ENCODE data around the gene FNDC8.
"Not testable (repeated sequence)": the region's sequence is repeated elsewhere in the genome, so short reads cannot be mapped to it uniquely, and the experiment has no call there.

Gene FNDC8

DNA sequence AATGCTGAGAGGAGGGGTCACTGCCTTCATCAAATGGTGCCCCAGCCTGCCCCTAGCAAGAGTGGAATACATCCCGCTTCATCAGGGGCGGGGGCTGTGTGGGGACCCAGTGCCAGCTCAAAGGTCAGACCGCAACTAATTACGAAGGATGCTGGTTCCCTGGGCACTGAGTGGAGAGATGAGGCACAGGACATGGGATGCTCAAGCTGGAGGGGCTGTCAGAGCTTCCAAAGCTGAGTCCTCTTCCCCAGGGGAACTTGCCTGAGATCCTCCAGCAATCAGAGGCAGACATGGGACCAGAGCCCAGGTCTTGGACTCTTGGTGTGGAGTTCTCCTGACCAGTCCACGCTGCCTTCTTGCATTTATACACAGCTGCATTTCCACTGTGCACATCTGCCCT, 45.1 kb downstream of the FNDC8 start:
- Histone ChIP-seq H3K4me3 (ENCODE audit: low read depth, low read length) (no peak overlapping the region), H3K9ac (ENCODE audit: low read depth, low read length) (no peak overlapping the region), H3K4me1 (ENCODE audit: control insufficient read depth, insufficient read depth, low read length) (no peaks in the 10 kb centered on the region), H3K9me3 (ENCODE audit: control insufficient read depth, insufficient read depth, low read length) (no peaks in the 10 kb centered on the region), H3K36me3 (ENCODE audit: control insufficient read depth, insufficient read depth, low read length) (peaks cover 3% of the 10 kb centered on the region), H3K27me3 (ENCODE audit: control insufficient read depth, insufficient read depth, low read length) (no peaks in the 10 kb centered on the region)

DNA sequence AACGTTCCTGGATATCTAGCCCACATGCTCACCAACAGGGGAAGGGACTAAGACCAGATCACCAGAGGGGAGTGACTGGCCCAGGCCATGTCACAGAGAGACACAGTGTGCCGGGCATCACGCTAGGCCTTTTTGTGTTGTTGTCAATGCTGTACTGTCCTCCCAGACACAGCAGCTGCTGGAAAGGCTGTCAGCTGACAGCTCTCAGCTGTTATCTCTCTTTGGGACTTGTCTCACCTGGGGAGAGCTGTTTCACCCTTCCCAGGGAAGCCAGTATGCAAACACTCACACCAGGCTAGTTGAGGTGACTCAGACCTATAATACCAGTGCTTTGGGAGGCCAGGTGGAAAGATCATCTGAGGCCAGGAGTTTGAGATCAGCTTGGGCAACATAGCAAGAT, 45.6 kb downstream of the FNDC8 start:
- peaks cover 3% of the 10 kb centered on the region for H3K36me3 ChIP-seq (ENCODE audit: control insufficient read depth, insufficient read depth, low read length)
- no peak overlapping the region for H3K9ac ChIP-seq (ENCODE audit: low read depth, low read length)
- no peaks in the 10 kb centered on the region for H3K4me1 ChIP-seq (ENCODE audit: control insufficient read depth, insufficient read depth, low read length)
- H3K27me3 ChIP-seq (ENCODE audit: control insufficient read depth, insufficient read depth, low read length), result no peaks in the 10 kb centered on the region
- no peaks in the 10 kb centered on the region for H3K9me3 ChIP-seq (ENCODE audit: control insufficient read depth, insufficient read depth, low read length)
- H3K4me3 ChIP-seq (ENCODE audit: low read depth, low read length), result no peak overlapping the region

DNA sequence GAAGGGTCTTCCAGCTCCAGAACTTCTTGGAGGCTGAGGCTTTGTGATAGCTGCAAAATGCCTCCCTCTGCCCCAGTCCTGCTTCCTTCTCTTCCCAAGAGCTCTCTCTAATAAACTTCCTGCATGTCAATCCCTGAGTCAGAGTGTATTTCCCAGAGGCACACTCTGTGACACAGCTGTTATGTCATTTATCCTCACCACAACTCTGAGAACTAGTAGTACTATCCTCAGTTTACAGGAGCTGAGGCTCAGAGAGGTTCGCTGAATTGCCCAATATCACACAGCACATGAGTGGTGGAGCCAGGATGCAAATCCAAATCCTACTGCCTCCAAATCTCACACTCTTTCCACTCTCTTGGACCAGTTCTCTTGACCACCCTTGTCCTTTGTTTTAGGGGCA, 46.3 kb downstream of the FNDC8 start:
- peaks cover 3% of the 10 kb centered on the region for H3K36me3 ChIP-seq (ENCODE audit: control insufficient read depth, insufficient read depth, low read length)
- H3K4me3 ChIP-seq (ENCODE audit: low read depth, low read length), result no peak overlapping the region
- no peaks in the 10 kb centered on the region for H3K27me3 ChIP-seq (ENCODE audit: control insufficient read depth, insufficient read depth, low read length)
- H3K9me3 ChIP-seq (ENCODE audit: control insufficient read depth, insufficient read depth, low read length), result no peaks in the 10 kb centered on the region
- H3K4me1 ChIP-seq (ENCODE audit: control insufficient read depth, insufficient read depth, low read length), result no peaks in the 10 kb centered on the region
- H3K9ac ChIP-seq (ENCODE audit: low read depth, low read length), result no peak overlapping the region

DNA sequence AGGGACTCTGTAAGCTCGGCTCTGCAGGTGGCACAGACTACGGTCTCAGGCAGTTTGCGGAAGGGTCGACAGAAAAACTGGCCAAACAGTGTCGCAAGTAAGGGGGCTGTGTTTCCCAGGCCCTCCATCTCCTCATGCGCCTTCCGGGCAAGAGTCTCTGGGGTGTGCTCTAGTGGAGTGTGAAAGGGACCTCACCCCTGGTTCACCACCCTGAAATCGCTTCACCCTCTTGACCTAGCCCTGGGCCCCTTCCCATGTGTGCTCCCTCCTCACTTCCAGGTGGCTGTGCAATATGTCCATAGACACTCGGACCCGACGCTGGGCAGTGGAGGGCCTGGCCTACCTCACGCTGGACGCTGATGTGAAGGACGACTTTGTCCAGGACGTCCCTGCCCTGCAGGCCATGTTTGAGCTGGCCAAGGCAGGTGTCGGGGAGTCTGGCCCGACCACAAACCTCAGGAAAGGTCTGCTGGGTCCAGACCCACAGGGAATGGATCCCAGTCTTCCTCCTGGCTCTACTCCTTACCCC, 48.5 kb downstream of the FNDC8 start:
- H3K4me1 ChIP-seq (ENCODE audit: control insufficient read depth, insufficient read depth, low read length), result no peaks in the 10 kb centered on the region
- no peak overlapping the region for H3K9ac ChIP-seq (ENCODE audit: low read depth, low read length)
- no peaks in the 10 kb centered on the region for H3K36me3 ChIP-seq (ENCODE audit: control insufficient read depth, insufficient read depth, low read length)
- H3K27me3 ChIP-seq (ENCODE audit: control insufficient read depth, insufficient read depth, low read length), result no peaks in the 10 kb centered on the region
- H3K4me3 ChIP-seq (ENCODE audit: low read depth, low read length), result no peak overlapping the region
- H3K9me3 ChIP-seq (ENCODE audit: control insufficient read depth, insufficient read depth, low read length), result no peaks in the 10 kb centered on the region

DNA sequence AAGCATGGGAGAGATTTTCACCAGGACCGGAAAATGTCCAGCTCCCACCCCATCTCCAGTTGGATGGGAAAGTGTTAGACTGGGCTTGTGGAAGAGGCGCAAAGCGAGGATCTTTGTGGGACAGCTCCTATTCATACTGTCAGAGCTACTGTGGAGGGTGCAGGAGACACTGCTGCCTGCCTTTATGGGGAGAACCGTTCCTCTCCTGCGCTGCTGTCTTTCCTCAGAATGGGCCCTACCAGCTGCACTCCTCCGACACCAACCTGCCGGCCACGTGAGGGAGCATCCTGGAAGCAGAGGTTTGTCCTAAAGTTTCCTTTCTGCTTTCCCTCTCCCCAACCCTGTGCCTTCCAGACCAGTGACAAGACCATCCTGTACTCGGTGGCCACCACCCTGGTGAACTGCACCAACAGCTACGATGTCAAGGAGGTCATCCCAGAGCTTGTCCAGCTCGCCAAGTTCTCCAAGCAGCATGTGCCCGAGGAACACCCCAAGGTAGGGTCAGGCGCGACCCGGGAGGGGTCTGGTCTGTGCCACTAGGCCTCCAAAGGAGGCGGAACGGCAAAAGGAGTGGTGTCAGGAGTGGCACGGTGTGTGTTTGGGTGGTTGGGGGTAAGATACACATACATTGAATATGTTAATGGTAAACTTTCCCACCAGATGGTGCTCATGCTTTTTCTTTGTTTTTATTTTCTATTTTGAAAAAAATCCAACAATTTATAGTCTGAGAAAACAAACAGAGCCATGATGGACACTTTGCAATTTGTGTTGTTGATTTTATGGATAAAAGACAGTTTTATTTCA, 49.8 kb downstream of the FNDC8 start:
- Histone ChIP-seq H3K4me1 (ENCODE audit: control insufficient read depth, insufficient read depth, low read length) (no peaks in the 10 kb centered on the region), H3K9ac (ENCODE audit: low read depth, low read length) (no peak overlapping the region), H3K27me3 (ENCODE audit: control insufficient read depth, insufficient read depth, low read length) (no peaks in the 10 kb centered on the region), H3K36me3 (ENCODE audit: control insufficient read depth, insufficient read depth, low read length) (no peaks in the 10 kb centered on the region), H3K9me3 (ENCODE audit: control insufficient read depth, insufficient read depth, low read length) (no peaks in the 10 kb centered on the region), H3K4me3 (ENCODE audit: low read depth, low read length) (no peak overlapping the region)

DNA sequence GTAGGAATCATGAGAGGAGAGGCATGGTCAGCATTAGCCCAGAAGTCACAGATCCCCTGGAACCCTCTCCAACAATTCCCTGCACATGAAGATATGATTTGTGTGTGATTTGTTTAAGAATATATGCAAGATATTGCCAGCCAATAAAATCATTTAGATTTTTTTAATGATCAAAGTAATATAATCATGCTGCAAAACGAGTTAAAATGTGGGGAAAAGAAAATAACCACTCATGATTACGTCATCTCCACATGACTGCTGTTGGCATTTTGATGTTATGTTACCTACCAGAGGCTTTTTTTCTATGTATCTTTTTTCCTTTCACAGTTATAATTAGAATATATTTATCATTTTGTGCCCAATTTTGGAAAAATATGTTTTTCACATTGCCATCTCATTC, 50.4 kb downstream of the FNDC8 start:
- Histone ChIP-seq H3K27me3 (ENCODE audit: control insufficient read depth, insufficient read depth, low read length) (no peaks in the 10 kb centered on the region), H3K4me3 (ENCODE audit: low read depth, low read length) (no peak overlapping the region), H3K36me3 (ENCODE audit: control insufficient read depth, insufficient read depth, low read length) (no peaks in the 10 kb centered on the region), H3K4me1 (ENCODE audit: control insufficient read depth, insufficient read depth, low read length) (no peaks in the 10 kb centered on the region), H3K9ac (ENCODE audit: low read depth, low read length) (no peak overlapping the region), H3K9me3 (ENCODE audit: control insufficient read depth, insufficient read depth, low read length) (no peaks in the 10 kb centered on the region)

DNA sequence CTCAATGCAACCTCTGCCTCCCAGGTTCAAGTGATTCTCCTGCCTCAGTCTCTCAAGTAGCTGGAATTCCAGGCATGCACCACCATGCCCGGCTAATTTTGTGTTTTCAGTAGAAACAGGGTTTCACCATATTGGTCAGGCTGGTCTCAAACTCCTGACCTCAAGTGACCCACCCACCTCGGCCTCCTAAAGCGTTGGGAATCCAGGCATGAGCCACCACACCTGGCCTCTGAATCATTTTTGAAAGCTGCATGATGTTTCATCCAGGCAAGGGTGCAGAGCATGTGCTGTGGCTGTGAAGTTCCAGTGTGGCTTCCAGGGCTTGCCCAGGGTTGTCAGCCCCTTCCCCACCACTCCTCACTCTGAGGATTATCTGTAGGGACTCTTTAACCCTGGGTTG, 50.9 kb downstream of the FNDC8 start:
- not testable (repeated sequence) for H3K27me3 ChIP-seq (ENCODE audit: control insufficient read depth, insufficient read depth, low read length); H3K36me3 ChIP-seq (ENCODE audit: control insufficient read depth, insufficient read depth, low read length); H3K9me3 ChIP-seq (ENCODE audit: control insufficient read depth, insufficient read depth, low read length); H3K4me3 ChIP-seq (ENCODE audit: low read depth, low read length); H3K9ac ChIP-seq (ENCODE audit: low read depth, low read length); H3K4me1 ChIP-seq (ENCODE audit: control insufficient read depth, insufficient read depth, low read length)

DNA sequence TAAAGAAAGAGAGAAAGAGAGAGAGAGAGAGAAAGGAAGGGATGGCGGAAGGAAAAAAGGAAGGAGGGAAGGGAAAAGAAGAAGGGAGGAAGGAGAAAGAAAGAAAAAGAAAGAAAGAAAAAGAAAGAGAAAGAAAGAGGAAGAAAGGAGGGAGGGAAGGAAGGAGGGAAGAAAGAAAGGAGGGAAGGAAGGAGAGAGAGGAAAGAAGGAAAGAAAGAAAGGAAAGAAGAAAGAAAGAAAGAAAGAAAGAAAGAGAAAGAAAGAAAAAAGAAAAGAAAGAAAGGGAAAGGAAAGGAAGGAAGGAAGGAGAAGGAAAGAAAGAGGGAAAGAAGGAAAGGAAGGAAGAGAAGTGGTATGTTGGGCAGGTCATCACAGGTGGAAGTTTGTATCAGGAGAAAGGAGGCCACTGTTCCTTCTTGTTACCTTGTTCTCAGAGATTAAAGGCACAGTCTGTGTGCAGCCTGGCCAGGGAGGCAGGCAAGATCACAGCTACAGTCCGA, 53.5 kb downstream of the FNDC8 start:
- H3K4me3 ChIP-seq (ENCODE audit: low read depth, low read length), result no peak overlapping the region
- no peaks in the 10 kb centered on the region for H3K27me3 ChIP-seq (ENCODE audit: control insufficient read depth, insufficient read depth, low read length)
- no peaks in the 10 kb centered on the region for H3K36me3 ChIP-seq (ENCODE audit: control insufficient read depth, insufficient read depth, low read length)
- no peaks in the 10 kb centered on the region for H3K9me3 ChIP-seq (ENCODE audit: control insufficient read depth, insufficient read depth, low read length)
- H3K9ac ChIP-seq (ENCODE audit: low read depth, low read length), result no peak overlapping the region
- no peaks in the 10 kb centered on the region for H3K4me1 ChIP-seq (ENCODE audit: control insufficient read depth, insufficient read depth, low read length)

DNA sequence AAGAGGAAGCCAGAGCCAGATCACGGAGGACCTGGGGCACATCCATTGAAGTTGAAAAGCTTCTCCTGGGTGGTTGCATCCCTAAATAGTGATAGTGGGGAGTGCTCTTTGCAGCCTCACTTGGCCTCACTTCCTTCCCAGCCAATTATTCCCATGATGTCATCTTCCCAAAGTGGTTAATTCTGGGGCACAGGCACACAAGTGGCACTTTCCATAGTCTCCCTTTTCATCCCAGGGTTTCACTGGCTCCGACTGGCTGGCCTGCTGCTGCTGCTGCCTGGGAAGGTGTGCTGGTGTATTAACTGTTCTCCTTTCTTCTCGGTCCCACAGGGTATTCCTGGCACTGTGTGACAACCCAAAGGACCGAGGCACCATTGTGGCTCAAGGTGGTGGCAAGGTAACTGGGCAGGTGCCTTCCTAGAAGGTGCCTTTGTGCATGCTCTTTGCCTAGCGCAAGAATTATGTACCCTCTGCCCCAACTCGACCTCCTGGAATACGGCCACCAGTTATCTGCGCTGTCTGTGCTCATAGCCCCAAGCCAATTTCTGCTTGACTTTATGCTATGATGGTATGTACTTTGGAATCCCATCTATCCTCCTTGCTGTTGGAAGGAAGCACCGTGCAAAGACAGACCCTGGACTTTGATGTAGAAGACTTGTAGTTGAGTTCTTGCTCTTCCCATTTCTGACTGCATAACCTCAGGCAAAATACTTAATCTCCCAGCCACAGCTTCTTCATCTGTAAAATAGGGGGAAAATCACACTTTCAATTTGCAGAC, 54.4 kb downstream of the FNDC8 start:
- no peaks in the 10 kb centered on the region for H3K27me3 ChIP-seq (ENCODE audit: control insufficient read depth, insufficient read depth, low read length)
- H3K4me1 ChIP-seq (ENCODE audit: control insufficient read depth, insufficient read depth, low read length), result no peaks in the 10 kb centered on the region
- no peaks in the 10 kb centered on the region for H3K9me3 ChIP-seq (ENCODE audit: control insufficient read depth, insufficient read depth, low read length)
- no peak overlapping the region for H3K4me3 ChIP-seq (ENCODE audit: low read depth, low read length)
- no peak overlapping the region for H3K9ac ChIP-seq (ENCODE audit: low read depth, low read length)
- H3K36me3 ChIP-seq (ENCODE audit: control insufficient read depth, insufficient read depth, low read length), result no peaks in the 10 kb centered on the region

DNA sequence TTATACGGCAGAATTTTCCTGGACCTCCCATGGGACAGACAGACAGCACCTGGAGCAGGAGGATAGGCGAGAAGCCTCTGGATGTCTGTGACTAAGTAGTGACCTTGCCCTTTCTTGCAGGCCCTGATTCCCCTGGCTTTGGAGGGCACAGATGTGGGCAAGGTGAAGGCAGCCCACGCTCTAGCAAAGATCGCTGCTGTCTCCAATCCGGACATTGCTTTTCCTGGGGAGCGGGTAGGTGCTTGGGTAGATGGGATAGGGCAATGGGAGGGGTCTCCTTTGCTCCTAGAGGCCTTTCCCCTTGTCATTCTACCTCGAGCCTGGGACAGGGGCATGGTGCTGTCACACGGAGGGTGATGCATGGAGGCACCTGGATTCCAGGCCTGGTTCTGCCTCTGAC, 55.5 kb downstream of the FNDC8 start:
- no peaks in the 10 kb centered on the region for H3K4me1 ChIP-seq (ENCODE audit: control insufficient read depth, insufficient read depth, low read length)
- H3K4me3 ChIP-seq (ENCODE audit: low read depth, low read length), result no peak overlapping the region
- no peaks in the 10 kb centered on the region for H3K9me3 ChIP-seq (ENCODE audit: control insufficient read depth, insufficient read depth, low read length)

DNA sequence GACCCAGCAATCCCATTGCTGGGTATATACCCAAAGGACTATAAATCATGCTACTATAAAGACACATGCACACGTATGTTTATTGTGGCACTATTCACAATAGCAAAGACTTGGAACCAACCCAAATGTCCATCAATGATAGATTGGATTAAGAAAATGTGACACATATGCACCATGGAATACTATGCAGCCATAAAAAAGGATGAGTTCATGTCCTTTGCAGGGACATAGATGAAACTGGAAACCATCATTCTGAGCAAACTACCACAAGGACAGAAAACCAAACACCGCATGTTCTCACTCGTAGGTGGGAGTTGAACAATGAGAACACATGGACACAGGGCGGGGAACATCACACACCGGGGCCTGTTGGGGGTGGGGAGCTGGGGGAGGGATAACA, 58.0 kb downstream of the FNDC8 start:
- H3K9ac ChIP-seq (ENCODE audit: low read depth, low read length); H3K9me3 ChIP-seq (ENCODE audit: control insufficient read depth, insufficient read depth, low read length); H3K4me3 ChIP-seq (ENCODE audit: low read depth, low read length); H3K36me3 ChIP-seq (ENCODE audit: control insufficient read depth, insufficient read depth, low read length); H3K27me3 ChIP-seq (ENCODE audit: control insufficient read depth, insufficient read depth, low read length); H3K4me1 ChIP-seq (ENCODE audit: control insufficient read depth, insufficient read depth, low read length): not testable (repeated sequence)

More for the DNA sequence above, 55.5 kb downstream of the FNDC8 start:
- Histone ChIP-seq H3K9ac (ENCODE audit: low read depth, low read length) (no peak overlapping the region), H3K36me3 (ENCODE audit: control insufficient read depth, insufficient read depth, low read length) (no peaks in the 10 kb centered on the region), H3K27me3 (ENCODE audit: control insufficient read depth, insufficient read depth, low read length) (no peaks in the 10 kb centered on the region)

All from iPS-15b (cell line).